ENCODE measurements around the gene EEPD1. TPM values are rescaled to one million over a fixed set of nuclear protein-coding genes. Genes with fewer than 3 reads are reported as not detected.

Gene EEPD1
- total RNA-seq, 2 donors from 2014 or later, result 21.9 to 30.1 TPM

DNA sequence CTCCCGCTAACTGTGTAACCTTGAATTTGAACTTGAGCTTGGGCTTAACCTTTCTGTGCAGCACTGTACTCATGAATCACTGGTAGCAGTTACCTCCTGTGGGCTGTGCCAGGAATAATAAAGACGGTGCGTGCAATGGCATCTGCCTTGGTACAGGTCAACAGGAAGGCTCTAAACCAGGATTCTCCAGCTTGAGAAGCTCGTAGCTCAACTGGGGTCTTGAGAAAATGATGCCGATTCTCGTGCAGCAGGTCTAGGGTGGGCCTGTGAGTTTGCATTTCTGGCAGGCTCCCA is 124.1 kb downstream of the EEPD1 start:
- H3K4me3 ChIP-seq, result no peak overlapping the region
- no peak for DNase-seq (ENCODE audit: low spot score)
- peak overlapping the region in 1 of 2 donors; percentile 7 for H3K27ac ChIP-seq
- TF ChIP-seq, protein P1, sequence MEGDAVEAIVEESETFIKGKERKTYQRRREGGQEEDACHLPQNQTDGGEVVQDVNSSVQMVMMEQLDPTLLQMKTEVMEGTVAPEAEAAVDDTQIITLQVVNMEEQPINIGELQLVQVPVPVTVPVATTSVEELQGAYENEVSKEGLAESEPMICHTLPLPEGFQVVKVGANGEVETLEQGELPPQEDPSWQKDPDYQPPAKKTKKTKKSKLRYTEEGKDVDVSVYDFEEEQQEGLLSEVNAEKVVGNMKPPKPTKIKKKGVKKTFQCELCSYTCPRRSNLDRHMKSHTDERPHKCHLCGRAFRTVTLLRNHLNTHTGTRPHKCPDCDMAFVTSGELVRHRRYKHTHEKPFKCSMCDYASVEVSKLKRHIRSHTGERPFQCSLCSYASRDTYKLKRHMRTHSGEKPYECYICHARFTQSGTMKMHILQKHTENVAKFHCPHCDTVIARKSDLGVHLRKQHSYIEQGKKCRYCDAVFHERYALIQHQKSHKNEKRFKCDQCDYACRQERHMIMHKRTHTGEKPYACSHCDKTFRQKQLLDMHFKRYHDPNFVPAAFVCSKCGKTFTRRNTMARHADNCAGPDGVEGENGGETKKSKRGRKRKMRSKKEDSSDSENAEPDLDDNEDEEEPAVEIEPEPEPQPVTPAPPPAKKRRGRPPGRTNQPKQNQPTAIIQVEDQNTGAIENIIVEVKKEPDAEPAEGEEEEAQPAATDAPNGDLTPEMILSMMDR (IDR thresholded peaks at IDR 0.05), result no peak
- TF ChIP-seq POLR2AphosphoS5 (IDR thresholded peaks at IDR 0.05) (no peak), POLR2A (IDR thresholded peaks at IDR 0.05) (no peak)
- intact Hi-C loops (cut with DNase I), result loop anchor here (5.0 kb wide), 2 partner anchors 45 to 70 kb away; no protein-coding TSS in a partner anchor
- WGBS, result 75% methylated on average over 6 of the region's 6 CpGs
- no peaks in the 10 kb centered on the region for H3K9me3 ChIP-seq
- H3K4me1 ChIP-seq (replicated peaks), result peaks cover 8% of the 10 kb centered on the region
- H3K27me3 ChIP-seq (replicated peaks; ENCODE audit: insufficient read depth), result no peaks in the 10 kb centered on the region
- H3K36me3 ChIP-seq, result no peaks in the 10 kb centered on the region

DNA sequence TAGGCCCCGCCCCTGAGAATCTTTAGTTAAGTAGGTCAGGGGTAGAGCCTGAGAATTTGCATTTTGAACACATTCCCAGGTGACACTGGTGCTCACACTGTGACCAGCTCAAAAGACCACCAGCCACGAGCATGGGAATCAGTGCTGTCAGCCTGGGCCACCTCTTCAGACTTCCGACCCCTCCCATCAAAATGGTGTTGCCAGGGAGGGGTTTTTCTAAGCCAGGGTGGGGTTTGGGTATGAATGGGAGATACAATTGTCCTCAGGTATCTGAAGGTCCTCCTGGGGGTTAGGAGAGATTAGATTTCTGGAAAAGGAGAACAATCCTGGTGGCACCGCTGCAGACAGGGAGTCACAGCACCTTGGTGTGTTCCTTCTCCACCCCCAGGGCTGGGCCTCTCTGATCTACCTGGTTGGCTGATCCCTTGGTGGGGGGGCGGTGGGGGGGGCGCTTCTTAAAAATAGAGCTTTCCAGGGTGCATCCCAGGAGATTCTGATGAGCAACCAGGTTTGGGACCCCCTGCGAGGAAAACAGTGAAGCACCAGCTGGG is 125.1 kb downstream of the EEPD1 start:
- TF ChIP-seq, protein P1 (IDR thresholded peaks at IDR 0.05), result no peak
- no peak for TF ChIP-seq POLR2A (IDR thresholded peaks at IDR 0.05)
- TF ChIP-seq POLR2AphosphoS5 (IDR thresholded peaks at IDR 0.05), result no peak
- no peak overlapping the region for H3K4me3 ChIP-seq
- H3K36me3 ChIP-seq, result no peaks in the 10 kb centered on the region
- 58% methylated on average over 7 of the region's 7 CpGs for WGBS
- no peak for DNase-seq (ENCODE audit: low spot score)
- no peaks in the 10 kb centered on the region for H3K9me3 ChIP-seq
- no peaks in the 10 kb centered on the region for H3K27me3 ChIP-seq (replicated peaks; ENCODE audit: insufficient read depth)
- intact Hi-C loops (cut with DNase I), result loop anchor here (5.0 kb wide), 2 partner anchors 46 to 71 kb away; no protein-coding TSS in a partner anchor
- H3K4me1 ChIP-seq (replicated peaks), result peaks cover 8% of the 10 kb centered on the region
- peak overlapping the region; percentile 32 to 36 for H3K27ac ChIP-seq

GRCh38 chr7:36278620-36279172 is 125.6 kb downstream of the EEPD1 start:
- Histone ChIP-seq H3K4me3 (no peak overlapping the region), H3K27ac (peak overlapping the region; percentile 32 to 36), H3K4me1 (replicated peaks) (peaks cover 8% of the 10 kb centered on the region), H3K27me3 (replicated peaks; ENCODE audit: insufficient read depth) (no peaks in the 10 kb centered on the region), H3K36me3 (no peaks in the 10 kb centered on the region), H3K9me3 (no peaks in the 10 kb centered on the region)
- peak; percentile 81 for TF ChIP-seq POLR2AphosphoS5 (IDR thresholded peaks at IDR 0.05)
- TF ChIP-seq, protein P1 (IDR thresholded peaks at IDR 0.05), result no peak
- peak; percentile 52 for DNase-seq (ENCODE audit: low spot score)
- intact Hi-C loops (cut with DNase I), result loop anchor here (5.0 kb wide), 2 partner anchors 46 to 71 kb away; no protein-coding TSS in a partner anchor
- 15% methylated on average over 7 of the region's 7 CpGs for WGBS

DNA sequence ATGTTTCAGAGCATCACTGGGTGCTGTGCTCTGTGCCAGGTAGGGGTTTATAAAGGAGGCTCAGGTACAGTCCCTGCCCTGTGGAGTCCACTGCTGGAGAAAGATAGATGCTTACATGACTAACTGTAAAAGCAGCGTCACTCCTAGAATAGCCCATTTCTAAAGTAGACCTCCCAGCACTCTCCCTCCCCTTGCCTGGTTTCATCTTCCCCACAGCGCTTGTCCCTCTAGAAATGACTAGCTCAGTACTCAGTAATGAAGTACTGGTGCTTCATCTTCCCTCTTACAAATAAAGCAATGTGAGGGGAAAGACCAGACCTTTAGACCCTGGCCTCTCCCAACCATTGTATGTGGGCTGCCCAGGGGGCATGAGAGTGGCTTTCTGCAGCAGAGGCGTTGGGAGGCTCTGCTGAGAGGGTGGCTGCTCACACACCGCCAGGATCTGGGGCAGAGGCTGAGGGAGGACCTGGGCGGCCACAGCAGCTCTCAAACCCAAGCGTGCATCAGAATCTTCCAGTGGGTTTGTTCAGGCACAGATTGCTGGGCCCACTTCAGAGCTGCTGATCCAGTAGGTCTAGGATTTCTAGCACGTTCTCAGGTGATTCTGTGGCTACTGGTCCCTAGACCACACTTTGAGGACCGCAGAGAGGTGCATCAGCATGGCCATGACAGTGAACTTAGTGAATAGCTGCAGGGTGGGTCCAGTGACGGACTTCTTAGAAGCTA is 126.3 kb downstream of the EEPD1 start:
- Histone ChIP-seq H3K36me3 (no peaks in the 10 kb centered on the region), H3K9me3 (no peaks in the 10 kb centered on the region), H3K27ac (peak overlapping the region in 1 of 2 donors; percentile 32), H3K4me3 (no peak overlapping the region), H3K27me3 (replicated peaks; ENCODE audit: insufficient read depth) (no peaks in the 10 kb centered on the region), H3K4me1 (replicated peaks) (peaks cover 8% of the 10 kb centered on the region)
- WGBS, result 85% methylated on average over 9 of the region's 9 CpGs
- intact Hi-C loops (cut with DNase I), result loop anchor here (5.0 kb wide), 2 partner anchors 47 to 72 kb away; no protein-coding TSS in a partner anchor
- DNase-seq (ENCODE audit: low spot score), result no peak
- TF ChIP-seq, protein P1 (IDR thresholded peaks at IDR 0.05), result no peak
- no peak for TF ChIP-seq POLR2AphosphoS5 (IDR thresholded peaks at IDR 0.05)
- TF ChIP-seq POLR2A (IDR thresholded peaks at IDR 0.05), result no peak
